Measurements from ENCODE around the gene PAQR8.

PAQR8 gene

DNA sequence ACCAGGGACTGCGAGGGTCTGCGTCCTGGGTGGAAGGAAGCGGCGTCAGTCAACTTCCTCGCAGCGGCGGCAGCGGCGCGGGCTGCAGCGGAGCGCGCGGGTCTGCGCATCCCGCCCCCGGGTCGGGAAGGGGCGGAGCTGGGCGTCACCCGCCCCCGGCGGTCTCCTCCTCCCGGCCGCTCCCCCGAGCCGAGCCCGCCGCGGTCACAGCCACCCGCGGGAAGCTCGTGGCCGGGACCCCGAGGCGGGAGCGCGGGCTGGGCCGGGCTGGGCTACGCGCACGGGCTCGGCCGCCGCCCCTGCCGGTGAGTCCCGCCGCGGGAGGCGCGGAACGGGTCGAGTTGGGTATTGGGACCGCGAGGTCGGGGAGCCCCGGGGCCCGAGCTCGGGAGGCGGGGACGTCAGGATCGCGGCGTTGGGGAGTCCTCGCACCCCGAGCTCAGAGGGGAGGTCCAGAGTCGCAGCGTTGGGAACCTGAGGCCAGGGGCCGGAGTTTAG lies at the start of gene PAQR8:
Gene PAQR8 (plus strand): TSS at position 207 of the 498 bp plus-strand sequence. CDS start 41,063 bp downstream, outside the sequence.
- peak; percentile 91 for DNase-seq

DNA sequence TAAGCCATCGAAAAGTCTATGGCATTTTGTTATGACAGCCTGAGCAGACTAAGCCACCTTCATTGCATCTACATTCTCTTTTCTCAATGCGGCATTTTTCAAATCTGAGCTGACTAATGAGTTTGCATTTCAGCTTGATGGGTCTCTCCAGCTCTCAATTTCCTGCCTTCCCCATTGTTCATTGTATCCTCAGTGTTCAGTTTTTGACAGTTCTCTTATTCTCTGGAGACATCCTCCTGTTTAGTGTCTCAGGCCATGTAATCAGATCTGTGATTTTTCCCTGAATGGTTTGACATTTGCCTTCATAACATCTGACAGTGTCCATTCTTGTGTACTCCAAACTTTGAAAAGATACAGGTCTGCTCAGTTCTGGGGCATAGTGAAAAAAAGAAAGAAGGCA lies 49.5 kb upstream of the PAQR8 start:
- DNase-seq = no peak

DNA sequence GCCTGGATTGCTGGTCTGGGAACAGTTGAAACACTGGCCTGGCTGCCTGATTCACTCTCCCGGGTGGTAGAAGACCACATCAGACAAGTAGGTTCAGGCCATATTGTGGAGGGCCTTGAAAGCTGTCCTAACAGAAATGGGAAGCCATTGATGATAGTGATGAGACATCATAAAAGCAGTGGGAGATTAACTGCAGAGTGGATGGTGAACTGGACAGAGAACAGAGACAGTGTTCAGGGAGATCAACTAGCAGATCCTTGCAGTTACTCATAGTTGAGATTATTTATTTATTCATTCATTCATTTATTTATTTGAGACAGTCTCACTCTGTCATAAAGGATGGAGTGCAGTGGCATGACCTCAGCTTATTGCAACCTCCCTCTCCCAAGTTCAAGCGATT lies 47.2 kb upstream of the PAQR8 start:
- DNase-seq = no peak

GRCh38 chr6:52317211-52317610 lies 44.7 kb upstream of the PAQR8 start:
- no peak for DNase-seq

DNA sequence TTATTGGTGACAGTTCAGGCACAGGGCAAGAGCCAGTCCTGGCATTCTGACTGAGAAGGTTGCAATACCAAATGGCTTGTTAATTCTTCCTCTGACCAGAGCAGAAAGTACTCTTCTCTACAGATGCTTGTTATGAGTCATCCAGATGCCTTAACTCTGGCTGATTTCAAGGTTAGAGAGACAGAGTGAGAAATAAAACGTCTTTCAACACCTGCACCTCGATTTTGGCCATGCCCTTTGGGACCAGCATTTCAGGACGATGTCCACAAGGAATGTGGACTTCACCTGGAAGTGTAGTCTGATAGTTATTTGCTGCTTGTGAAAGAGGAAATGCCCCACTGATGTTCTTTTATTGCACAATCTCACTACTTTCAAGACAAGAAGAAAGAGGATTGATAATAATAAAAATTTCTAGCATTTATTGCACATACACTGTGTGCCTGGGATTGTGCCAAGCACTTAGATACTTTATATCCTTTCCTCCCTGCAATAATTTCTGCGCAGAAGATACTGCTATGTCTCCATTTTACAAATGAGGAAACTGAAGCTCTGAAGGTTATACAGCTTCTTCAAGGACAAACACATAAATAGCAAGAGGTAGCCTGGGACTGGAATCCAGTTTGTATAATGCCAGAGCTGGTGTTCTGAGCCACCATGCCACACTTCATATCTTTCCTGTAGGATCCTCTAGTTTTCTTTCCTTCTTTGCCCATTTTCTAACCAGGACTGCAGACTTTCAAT lies 43.9 kb upstream of the PAQR8 start:
- no peak for DNase-seq

DNA sequence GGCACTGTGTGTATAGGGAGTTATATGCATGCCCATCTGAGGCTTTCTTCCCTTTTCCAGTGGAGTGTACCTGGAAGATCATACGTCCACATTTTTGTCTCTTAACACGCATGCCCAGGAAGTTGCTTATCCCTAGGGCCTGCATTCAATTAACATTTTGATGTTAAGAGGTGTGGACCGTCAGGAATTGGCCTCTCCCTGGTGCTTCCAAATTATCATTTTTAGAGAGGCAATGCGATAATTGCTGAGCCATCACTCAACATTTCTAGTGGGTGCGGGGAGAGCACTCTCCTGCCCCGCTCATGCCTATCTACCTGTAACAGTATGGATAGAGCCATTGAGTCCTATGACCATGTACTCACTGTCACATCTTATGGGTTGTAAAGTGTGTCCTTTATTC lies 37.8 kb upstream of the PAQR8 start:
- no peak for DNase-seq

DNA sequence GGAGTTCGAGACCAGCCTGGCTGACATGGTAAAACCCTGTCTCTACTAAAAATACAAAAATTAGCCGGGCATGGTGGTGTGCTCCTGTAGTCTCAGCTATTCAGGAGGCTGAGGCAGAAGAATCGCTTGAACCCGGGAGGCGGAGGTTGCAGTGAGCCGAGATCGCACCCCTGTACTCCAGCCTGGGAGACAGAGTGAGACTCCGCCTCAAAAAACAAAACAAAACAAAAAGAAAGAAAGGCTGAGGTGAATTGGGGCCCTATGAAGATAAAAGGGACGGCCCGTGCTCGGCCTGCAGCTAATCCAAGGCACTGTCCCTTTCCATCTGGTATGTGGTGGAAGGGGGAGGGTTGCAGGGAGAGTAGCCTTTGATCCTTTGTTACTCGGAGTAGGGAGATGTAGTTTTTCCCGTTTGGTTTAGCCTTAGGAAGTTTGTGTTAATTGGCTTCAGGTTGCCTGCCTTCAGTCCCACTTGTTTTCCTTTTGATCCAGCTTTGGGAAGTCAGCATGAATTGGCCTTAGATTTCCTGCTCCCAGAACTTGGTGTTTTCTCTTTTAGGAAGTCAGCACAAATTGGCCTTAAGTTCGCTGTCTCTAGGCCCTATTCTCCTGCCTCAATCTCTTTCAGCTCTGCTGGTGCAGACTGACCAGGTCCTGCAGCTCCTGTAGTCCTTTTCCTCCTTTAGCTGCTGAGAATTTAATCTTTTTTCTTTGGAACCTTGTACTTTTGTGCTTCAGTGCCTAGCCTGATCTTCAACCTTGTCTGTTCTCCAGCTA lies 36.1 kb upstream of the PAQR8 start:
- no peak for DNase-seq

DNA sequence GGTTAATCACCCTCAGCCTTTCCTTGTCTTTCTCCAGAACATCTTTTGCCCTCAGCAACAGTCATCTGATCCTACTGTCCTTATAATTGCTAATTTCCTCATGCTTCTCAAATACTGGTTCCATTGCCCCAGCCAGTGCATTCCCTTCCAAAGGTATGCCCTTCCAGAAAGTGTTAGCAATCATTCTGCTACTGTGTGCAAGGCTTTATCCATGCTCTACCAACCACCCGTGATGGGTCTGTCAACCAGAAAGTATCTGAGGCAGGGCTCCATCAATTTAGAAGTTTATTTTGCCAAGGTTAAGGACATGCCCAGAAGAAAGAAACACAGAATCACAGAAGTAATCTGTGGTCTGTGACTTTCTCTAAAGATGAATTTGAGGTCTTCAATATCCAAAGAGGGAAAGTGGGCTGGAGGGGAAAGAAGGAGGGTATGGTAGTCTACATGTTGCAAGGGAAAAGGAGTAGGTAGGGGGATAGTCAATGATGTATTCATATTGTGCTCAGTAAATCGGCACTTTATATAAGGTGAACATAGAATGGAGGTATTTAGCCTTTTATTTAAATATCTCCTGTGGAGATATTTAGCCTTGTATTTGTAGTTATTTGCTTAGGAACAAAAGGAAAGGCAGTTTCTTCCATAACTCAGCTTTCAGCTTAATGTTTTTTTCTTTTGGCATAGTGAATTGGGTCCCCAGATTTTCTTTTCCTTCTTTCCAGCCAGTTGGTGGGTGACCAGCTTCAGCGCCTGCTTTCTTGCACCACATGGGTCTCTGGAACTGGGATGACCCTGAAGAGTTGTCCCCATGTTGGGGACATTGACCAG lies 35.2 kb upstream of the PAQR8 start:
- no peak for DNase-seq

DNA sequence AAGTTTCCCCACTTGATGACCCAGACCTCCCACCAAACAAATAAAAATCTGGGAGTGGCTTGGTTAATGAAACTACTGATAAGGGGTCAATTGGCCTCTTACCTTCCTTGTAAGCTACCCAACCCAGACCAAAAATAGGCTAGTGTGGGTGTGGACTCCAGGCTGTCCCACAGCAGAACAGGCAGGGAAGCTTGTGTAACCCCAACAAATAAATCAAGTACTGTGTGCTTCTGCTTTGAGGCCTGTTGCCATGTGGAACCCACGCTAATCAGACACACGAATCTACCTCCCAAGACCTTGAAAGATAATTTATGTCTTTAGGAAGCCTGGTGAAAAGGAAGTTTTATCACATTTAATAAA lies 33.7 kb upstream of the PAQR8 start:
- DNase-seq = no peak

DNA sequence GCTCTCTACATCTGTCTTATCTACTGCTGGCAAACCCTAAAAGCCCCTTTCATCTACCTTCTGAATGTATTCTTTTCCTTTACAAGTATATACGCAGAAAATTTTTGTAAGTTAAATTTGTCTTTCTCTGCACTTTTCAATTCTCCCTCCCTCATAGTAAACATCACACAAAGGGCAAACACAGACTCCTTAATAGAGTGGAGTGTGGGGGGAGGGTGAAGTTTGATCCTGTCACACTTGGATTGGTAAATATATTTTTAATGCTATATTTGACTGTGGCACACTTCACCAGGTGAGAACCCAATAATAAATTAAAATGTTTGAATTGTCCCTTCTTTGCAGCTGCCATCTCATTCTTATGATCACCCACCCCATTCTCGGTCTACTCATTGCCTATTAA lies 33.2 kb upstream of the PAQR8 start:
- DNase-seq = no peak

GRCh38 chr6:52330470-52330869 lies 31.5 kb upstream of the PAQR8 start:
- DNase-seq = no peak

- no peak for DNase-seq
Measured at GRCh38 chr6:52331793-52332457, 30.0 kb upstream of the PAQR8 start.

DNA sequence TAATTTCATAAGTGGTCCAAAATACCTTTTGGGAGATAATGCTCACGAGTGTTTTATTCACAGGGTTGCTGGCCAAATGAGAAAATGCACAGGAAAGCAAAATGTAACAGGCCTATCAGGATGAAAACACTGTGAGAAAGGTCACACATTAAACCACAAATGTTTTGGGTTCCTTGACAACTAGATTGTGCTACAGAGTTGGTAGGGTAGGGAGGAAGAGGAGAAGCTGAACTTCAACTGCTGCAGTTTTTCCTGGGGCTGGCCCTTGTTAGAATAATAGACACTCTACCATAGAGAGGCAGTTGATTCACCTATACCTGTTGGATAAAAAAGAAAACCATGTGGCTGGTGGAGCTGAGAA lies 28.1 kb upstream of the PAQR8 start:
- no peak for DNase-seq

DNA sequence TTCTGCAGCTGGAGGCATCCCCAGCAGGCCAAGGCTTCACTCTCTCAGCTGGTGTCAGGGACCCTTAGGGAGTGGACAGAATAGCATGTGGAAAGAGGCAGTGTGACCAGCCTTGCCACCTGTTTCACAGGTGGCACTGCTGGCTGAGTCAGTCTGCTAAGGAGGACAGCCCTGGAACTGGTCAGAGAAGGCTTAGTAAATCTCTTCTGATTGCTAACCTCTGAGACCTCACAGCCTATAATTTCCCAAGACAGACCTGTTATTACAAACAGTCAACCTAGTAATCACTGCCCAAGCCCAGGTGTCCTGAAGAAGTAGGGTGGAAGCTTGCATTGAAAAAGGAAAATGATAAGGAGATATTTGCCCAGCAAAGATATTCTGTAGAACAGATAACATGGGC lies 26.4 kb upstream of the PAQR8 start:
- no peak for DNase-seq

DNA sequence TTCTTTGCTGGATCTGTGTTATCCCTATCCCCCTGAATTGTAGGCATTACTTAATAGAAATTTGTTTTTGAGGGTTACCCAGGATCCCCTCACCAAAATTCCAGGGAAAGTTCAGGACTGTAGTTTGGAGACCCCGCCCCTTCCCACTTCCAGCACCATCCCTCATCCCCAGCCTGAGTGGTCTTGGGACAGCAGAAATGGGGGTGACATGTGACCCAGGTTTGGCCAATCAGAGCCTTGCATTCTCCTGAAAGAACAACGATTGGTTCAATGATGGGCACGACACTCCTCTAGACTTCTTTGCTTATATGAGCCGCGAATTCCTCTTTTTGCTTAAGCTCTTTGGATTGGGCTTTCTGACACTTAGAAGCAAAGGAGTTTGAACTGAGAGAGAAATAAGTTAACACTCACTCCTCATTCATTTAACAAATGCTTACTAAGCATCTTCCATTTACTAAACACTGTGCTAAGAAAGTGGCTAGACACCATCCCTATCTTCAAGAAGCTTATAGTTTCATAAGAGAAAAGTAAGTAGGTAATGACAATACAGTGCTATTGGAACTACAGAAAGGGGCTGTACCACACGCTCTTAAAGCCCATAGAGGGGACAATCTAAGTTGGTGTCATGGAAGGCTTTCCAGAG lies 24.9 kb upstream of the PAQR8 start:
- no peak for DNase-seq

DNA sequence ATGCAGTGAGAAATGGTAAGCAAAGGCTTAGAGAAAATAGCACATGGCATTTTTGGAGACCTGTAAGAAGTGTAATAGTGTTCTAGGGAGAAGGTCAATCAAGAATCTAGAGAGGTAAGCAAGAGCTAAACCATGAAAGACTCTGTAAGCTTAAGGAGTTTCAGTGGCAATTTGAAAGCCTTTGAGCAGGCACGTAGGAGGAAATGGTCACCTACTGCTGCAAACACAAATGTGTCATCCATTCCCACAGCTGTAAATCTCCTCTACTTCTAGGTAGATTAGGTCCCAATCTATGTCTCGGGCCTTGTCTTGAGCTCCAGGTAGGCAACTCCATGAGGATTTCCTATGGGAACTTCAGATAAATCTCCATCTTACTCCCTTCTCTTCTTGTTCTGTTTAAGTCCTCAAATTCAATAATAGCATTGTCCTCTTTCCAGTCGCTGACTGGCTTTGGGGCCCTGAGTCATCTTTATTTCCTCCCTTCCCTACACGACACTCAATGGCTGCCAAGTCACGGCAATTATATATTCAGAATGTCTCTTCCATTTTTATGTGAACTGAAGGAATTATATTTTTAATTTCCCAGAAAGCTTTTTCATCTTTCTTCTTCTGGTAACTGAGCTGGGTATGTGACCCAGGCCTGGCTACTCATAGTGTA lies 24.2 kb upstream of the PAQR8 start:
- DNase-seq = no peak

GRCh38 chr6:52340603-52340880 lies 21.4 kb upstream of the PAQR8 start:
- no peak for DNase-seq

GRCh38 chr6:52341561-52342260 lies 20.2 kb upstream of the PAQR8 start:
- DNase-seq = no peak

DNA sequence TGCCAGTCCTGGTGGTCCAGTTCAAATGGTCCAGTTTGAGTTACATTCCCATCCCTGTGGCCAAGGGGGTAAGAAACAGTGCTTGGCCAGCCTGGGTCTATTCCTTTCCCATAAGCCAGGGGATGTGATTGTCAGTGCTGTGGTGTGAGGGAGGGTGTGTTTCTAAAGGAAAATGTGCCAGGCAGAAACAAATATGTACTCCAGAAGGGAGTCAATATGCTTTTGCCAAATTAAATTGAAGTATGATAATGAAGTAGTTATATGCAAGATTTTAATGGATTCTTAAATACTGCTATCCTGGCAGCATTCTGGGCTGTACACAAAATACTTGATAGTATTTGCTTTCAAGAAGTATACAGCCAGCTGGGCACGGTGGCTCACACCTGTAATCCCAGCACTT lies 16.6 kb upstream of the PAQR8 start:
- DNase-seq = no peak

DNA sequence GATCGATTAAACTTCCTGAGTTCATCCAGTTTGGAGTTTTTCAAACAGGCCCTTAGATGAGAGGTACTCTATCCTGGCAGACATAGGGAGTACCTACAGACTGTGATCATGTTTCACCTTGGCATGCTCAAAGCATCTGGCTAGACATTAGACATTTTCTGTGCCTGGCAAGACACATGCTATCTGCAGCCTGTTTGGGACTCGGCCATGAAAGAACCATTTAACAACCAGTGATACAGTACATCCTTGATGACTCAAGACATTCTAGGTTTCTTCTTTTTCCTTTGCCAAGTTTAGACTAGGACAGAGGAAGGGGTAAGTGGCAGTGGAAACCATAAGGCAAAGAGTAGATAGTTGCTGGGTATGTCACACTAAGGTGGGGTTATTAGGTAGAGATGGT lies 15.4 kb upstream of the PAQR8 start:
- no peak for DNase-seq

GRCh38 chr6:52347818-52348217 lies 14.1 kb upstream of the PAQR8 start:
- DNase-seq = no peak

DNA sequence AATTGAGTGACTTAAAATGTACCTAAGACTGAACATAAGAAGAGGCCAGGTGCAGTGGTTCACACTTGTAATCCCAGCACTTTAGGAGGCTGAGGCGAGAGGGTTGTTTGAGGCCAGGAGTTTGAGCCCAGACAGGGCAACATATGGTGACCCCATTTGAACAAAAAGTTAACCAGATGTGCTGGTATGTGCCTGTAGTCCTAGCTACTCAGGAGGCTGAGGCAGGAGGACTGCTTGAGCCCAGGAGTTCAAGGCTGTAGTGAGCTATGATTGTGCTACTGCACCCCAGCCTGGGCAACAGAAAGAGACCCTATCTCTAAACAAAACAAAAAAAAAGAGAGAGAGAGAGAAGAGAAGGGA lies 10.1 kb upstream of the PAQR8 start:
- DNase-seq = no peak

Measured in activated CD8-positive, alpha-beta memory T cell treated with anti-CD3 and anti-CD28 coated beads for 24 hours (primary cell).